GM21528 (cell line): ENCODE results near the gene AP4B1.

Experiments used
- ATAC-seq: cut with Tn5 transposase; IDR thresholded peaks from one replicate; pipeline ENCODE4 v1.9.1; 2021; ENCODE audit warnings: mild to moderate bottlenecking, moderate library complexity; ENCODE audit not compliant: unreplicated experiment, low FRiP score

The AP4B1 gene

DNA sequence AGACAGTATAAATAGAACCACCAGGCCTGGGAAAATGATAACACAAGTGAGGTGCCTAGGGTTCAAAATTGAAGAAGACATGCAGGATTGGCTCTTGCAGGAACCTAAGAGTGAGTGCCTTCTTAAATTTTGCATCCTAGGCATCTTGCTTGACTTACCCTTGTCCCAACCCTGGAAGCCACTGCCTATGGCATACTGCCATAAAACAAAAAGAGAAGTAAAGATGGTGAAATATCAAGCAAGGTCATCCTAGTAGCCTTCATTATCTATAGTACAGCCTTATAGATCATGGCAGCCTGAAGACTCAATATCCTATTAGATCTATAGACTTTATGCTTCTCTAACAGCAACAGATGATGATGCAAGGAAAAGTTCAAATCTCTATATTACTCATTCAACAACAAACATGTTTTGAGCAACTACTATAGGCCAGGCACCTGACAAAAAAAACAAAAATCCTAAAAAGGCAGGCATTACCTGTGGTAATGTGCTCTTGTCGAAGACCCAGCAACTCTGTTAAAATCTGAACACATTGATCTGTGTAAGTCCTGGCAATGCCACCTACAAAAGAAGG lies 6.3 kb downstream of the AP4B1 start:
- ATAC-seq: no peak

DNA sequence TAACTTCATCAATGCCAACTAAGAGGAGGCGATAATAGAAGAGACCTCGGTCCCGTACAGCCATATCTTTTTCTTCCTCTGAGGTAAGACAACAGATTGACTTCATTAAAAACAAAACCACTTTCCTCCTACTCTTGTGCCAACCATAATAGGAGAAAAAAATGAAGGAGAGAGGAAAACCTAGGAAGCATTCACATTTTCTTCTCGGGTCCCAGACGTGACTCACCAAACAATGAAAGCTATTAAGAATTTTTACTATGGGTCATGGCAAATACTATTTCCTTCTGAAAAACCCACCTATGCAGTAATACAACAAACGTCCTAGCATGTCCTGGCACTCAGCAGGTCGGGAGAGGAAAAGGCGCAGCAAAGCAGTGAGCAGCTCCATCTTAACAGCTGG lies 8.6 kb downstream of the AP4B1 start:
- ATAC-seq: no peak

DNA sequence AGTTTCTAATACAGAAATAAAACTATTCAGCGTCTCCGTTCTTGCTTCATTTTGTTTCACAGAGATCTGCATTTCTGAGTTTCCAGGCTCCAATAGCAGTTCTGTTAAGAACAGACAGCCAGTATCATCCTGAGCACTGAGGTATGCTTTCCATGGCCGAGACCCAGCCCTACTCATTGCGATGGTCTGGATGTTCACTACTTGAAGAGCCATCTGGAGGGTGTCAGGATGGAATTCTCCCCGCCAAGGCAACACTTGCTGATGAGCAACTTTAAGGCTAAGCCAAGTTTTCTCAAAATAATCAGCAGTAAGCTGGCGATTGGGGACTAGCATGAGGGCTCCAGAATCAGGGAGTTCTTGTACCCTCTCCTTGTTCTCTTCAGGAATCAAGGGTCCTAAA lies 9.5 kb downstream of the AP4B1 start:
- ATAC-seq: no peak

- ATAC-seq: no peak
Measured at GRCh38 chr1:113893267-113893666, 11.3 kb downstream of the AP4B1 start.

- no peak for ATAC-seq
Measured at GRCh38 chr1:113891631-113892220, 12.9 kb downstream of the AP4B1 start.

DNA sequence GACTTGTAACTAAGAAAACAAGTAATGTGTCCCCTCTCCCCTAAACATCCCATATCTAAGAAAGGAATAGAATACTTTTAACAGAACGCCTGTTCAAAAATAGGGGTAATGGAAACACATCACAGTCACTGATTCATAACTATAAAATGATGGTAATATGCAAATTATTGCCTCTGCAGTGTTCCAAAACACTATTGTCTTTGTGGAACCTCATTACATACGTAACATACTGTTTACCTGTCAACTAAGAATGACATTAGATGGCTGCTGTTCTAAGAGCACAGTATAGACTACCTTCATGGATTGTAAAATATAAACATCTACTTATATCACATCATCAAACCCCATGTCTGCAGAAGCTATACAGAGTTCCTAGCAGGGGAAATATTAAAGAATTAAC lies 13.8 kb downstream of the AP4B1 start:
- no peak for ATAC-seq

GRCh38 chr1:113887402-113888175 lies 17.0 kb downstream of the AP4B1 start, which contains the start of gene BCL2L15:
BCL2L15 (minus strand) TSS chr1:113887581; CDS start chr1:113887375, 206 bp downstream.
- ATAC-seq: no peak

GRCh38 chr1:113886417-113887401 lies 17.9 kb downstream of the AP4B1 start:
- ATAC-seq: no peak

DNA sequence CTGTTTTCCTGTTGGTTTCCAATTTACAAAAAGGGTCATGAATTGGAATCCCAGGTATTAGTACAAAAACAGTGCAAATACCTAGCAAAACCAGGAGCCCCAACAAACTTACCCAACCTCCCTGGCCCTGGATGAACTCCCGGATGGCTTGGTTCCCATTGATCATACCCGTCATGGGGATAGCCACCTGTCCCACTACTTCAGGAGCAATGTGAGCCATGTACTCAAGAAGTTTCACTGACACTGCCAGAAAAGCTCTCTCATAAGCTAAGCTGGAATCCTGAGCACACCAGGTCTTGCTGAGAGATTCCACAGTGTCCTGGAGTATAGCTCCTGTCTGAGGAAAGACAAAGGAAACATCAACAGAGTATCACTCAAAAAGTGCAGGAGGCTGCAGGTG lies 22.9 kb downstream of the AP4B1 start:
- ATAC-seq: no peak

DNA sequence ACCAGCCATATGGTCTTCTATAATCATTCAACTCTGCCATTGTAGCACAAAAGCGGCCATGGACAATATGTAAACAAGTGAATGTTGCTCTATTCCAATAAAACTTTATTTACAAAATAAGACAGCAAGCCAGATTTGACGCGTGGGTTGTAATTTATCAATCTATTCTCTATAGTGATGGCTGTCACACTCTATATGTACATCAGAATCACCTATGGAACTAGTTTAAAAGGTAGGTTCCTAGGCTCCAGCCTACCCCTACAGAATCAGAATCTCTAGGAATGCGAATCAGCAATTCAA lies 24.9 kb downstream of the AP4B1 start:
- no peak for ATAC-seq

DNA sequence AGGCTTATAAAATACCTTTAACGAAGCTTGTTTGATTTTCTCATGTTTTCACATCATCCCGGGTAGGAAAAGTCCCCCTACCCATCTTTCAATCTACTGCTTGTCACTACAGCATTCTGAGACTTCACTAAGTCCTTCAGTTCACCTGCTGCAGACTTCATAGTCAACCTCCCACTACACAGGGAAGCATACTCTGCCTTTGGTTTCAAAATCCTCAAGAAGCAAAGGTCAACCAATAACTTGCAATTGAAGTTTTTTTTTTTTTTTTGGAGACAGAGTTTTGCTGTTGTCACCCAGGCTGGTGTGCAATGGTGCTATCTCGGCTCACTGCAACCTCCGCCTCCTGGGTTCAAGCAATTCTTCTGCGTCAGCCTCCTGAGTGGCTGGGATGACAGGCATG lies 28.4 kb downstream of the AP4B1 start:
- ATAC-seq: no peak

DNA sequence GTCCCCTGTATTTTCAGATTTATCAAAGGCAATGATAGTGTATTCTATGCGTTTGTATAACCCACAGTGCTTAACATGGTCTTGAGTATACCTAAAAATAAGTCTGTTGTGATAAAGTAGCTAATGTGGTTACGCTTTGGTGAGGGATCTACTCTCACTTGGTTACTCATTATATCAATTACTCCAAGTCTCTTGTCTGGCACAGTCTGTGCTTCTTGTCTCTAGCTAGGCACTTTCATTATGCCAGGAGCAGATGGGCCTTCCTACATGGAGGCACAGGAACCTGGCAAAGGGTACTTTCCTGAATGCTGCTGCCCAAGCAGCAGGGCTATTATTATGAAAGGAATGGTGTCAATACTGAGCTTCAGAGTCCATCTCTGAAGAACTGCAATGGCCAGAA lies 28.9 kb downstream of the AP4B1 start:
- no peak for ATAC-seq

DNA sequence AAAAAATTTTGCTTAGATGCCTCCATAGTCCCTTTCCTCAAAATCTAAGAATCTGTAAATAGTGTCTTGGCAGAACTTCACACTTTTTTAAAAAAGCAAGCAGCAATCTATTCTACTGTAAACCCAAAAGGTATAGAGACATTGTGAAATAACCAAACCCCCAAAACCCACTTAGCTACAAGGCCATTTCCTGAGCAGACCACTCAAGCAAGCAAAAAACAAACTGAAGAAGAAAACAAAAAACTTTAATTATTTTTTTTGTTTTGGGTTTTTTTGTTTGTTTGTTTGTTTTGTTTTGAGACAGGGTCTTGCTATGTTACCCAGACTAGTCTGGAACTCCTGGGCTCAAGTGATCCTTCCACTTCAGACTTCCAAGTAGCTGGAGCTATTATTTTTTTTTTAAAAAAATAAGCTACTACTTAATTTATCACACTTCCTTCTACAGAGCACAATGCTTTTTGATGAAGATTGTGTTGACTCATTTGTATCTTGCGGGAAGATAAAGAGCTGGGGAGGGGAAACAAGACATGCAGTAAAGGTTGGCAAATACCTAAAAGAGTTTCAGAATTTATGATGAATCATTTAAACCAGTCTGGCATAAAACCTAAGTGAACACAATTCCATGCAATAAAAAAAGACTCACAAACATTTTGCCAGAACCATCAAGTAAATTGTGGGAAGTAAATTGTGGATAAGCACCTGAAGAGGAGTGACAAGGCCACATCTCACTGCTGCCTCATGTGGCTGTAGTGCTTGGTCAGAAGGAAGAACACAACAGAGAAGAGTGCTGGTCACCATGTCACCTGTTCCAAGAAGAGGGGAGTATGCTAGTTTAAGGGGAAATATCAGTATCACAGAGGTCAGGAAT lies 30.4 kb downstream of the AP4B1 start:
- no peak for ATAC-seq

DNA sequence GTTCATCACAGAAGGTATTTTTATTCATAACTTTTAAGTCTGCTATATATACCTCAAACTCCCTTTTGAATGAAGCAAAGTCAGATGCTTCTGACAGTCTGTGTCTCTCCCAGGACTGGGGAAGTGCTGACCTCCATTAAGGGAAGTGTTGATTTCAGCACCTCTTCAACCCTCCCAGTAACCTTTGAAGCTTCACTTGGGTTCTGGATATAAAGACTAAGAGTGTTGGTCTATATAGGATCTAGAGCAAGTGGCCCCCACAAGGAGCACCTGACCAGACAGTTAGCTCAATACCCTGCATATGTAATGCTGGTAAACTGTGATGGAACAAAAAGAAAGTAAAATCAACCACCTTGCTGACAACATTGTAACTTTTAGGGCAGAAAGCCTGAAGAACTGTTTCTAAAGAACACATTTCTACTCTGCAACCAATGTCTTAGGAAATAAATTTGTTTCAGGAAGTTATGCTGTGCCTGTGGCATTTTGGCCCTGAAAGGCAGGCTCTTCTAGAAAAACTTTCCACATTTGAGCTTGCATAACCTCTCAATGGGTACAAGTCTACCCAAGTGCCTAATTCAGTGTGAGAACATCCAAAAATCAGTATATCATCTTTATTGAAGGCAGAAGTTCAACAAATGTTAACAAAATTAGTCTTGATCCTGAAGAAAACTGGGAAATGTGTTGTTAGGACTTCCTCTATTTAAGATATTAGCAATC lies 32.2 kb downstream of the AP4B1 start:
- ATAC-seq: peak; percentile 9

GRCh38 chr1:113871597-113872113 lies 32.9 kb downstream of the AP4B1 start, which contains the start of gene PTPN22:
PTPN22 (minus strand) TSS chr1:113871712.
- ATAC-seq: peak; percentile 90

- no peak for ATAC-seq
Measured at GRCh38 chr1:113870778-113871177, 33.8 kb downstream of the AP4B1 start.

GRCh38 chr1:113868387-113869083 lies 36.1 kb downstream of the AP4B1 start:
- ATAC-seq: no peak

DNA sequence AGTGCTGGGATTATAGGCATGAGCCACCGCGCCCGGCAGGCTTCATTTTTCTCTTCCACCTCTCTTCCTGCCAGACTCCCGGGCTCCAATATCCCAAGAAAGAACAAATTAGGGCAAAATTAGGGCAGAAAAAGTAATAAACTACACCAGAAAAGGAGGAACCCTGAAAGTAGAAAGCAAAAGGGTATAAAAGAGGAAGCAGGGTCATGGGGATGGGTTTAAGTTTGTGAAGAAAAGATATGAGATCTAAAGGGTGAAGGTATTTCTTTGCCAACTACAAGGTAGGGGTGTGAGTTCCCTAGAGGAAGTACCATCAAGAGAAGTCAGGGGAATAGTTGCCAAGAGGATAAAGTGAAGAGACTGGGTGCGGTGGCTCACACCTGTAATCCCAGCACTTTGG lies 43.0 kb downstream of the AP4B1 start:
- no peak for ATAC-seq
